IMR-90 (cell line): ENCODE results near the gene KCNJ10. TPM values are rescaled to one million over a fixed set of nuclear protein-coding genes. Genes with fewer than 3 reads are reported as not detected.

Experiments
- ATAC-seq: fragments of 200-7000 bp; cut with Tn5 transposase; 2 replicates; pipeline ENCODE4 v1.9.1; 2020; ENCODE audit warnings: low read depth, mild to moderate bottlenecking, moderate library complexity
- BruUV-seq: library from RNA; stranded (reverse); fragments of 400-500 nt; replicated peaks from 2 replicates; lab custom pipeline; 2021; lab: Mats Ljungman, UMichigan
- CTCF ChIA-PET: fragments of 300-600 bp; formaldehyde crosslinking; extraction: SDS; loops from one replicate; lab custom pipeline; 2021; ENCODE audit warnings: antibody characterized with exemption; lab: Yijun Ruan, JAX
- POLR2A ChIA-PET: fragments of 300-600 bp; sonication (Branson Sonifier 250); formaldehyde crosslinking; loops from one replicate; lab custom pipeline; 2022; ENCODE audit warnings: antibody characterized with exemption; ENCODE audit not compliant: unreplicated experiment; lab: Charles Lee
- DNase-seq: peaks from one replicate; pipeline ENCODE4 v3.0.0; 2013
- H2AFZ ChIP-seq: replicated peaks from 2 replicates; pipeline ENCODE3; 2013; ENCODE audit warnings: low read length, mild to moderate bottlenecking; ENCODE audit not compliant: poor library complexity
- H2AK5ac ChIP-seq: 2 replicates; pipeline ENCODE4 v1.6.1; 2013; ENCODE audit warnings: low read depth, low read length, inconsistent platforms
- H2AK9ac ChIP-seq: replicated peaks from 2 replicates; pipeline ENCODE3; 2013; ENCODE audit warnings: mild to moderate bottlenecking, low read depth, low read length, moderate library complexity; ENCODE audit not compliant: poor library complexity
- H2BK120ac ChIP-seq: 2 replicates; pipeline ENCODE4 v1.6.1; 2013; ENCODE audit warnings: low read depth, low read length, inconsistent platforms
- H2BK15ac ChIP-seq: 3 replicates; pipeline ENCODE4 v1.6.1; 2013; ENCODE audit warnings: low read depth, low read length, inconsistent platforms
- H2BK20ac ChIP-seq: 2 replicates; pipeline ENCODE4 v1.6.1; 2013; ENCODE audit warnings: low read depth, mild to moderate bottlenecking, inconsistent platforms, low read length, moderate library complexity
- H2BK5ac ChIP-seq: 2 replicates; pipeline ENCODE4 v1.6.1; 2013; ENCODE audit warnings: mild to moderate bottlenecking, low read depth, low read length, inconsistent platforms; ENCODE audit not compliant: poor library complexity, severe bottlenecking
- H3K14ac ChIP-seq: replicated peaks from 2 replicates; pipeline ENCODE4 v1.6.1; 2013; ENCODE audit warnings: low read depth, low read length, inconsistent platforms
- H3K18ac ChIP-seq: 2 replicates; pipeline ENCODE4 v1.6.1; 2013; ENCODE audit warnings: low read depth, low read length, control low read depth
- H3K23ac ChIP-seq: 2 replicates; pipeline ENCODE4 v1.6.1; 2013; ENCODE audit warnings: low read depth, low read length, inconsistent platforms
- H3K27ac ChIP-seq: 2 replicates; pipeline ENCODE4 v1.5.1; 2013; ENCODE audit warnings: mild to moderate bottlenecking, control low read depth, low read length; ENCODE audit not compliant: insufficient read depth
- H3K27me3 ChIP-seq: 2 replicates; pipeline ENCODE4 v1.6.1; 2013; ENCODE audit warnings: low read length; ENCODE audit not compliant: control insufficient read depth, insufficient read depth
- H3K36me3 ChIP-seq: 2 replicates; pipeline ENCODE4 v1.6.1; 2013; ENCODE audit warnings: low read length, mixed read lengths; ENCODE audit not compliant: control insufficient read depth, insufficient read depth
- H3K4ac ChIP-seq: 2 replicates; pipeline ENCODE4 v1.6.1; 2013; ENCODE audit warnings: low read depth, low read length, inconsistent platforms
- H3K4me1 ChIP-seq: 2 replicates; pipeline ENCODE4 v1.6.1; 2013; ENCODE audit warnings: low read length, mixed read lengths; ENCODE audit not compliant: control insufficient read depth, insufficient read depth
- H3K4me2 ChIP-seq: 2 replicates; pipeline ENCODE4 v1.6.1; 2013; ENCODE audit warnings: low read depth, mild to moderate bottlenecking, control low read depth, low read length, moderate library complexity
- H3K4me3 ChIP-seq: 2 replicates; pipeline ENCODE4 v1.5.1; 2013; ENCODE audit warnings: low read depth, mild to moderate bottlenecking, control low read depth, low read length, moderate library complexity; ENCODE audit not compliant: insufficient read depth
- H3K56ac ChIP-seq: 2 replicates; pipeline ENCODE4 v1.6.1; 2013; ENCODE audit warnings: low read length, inconsistent platforms; ENCODE audit not compliant: insufficient read depth; ENCODE audit errors: extremely low read depth
- H3K79me1 ChIP-seq, 2 experiments: 2 replicates each; pipeline ENCODE4 v1.6.1; 2013; ENCODE audit warnings: low read length in 2 of 2, inconsistent platforms in 1 of 2, low read depth in 1 of 2
- H3K9ac ChIP-seq: 2 replicates; pipeline ENCODE4 v1.6.1; 2013; ENCODE audit warnings: low read depth, low read length, control low read depth
- H3K9me1 ChIP-seq: 2 replicates; pipeline ENCODE4 v1.6.1; 2013; ENCODE audit warnings: low read length, inconsistent platforms; ENCODE audit not compliant: insufficient read depth
- H3K9me3 ChIP-seq: 2 replicates; pipeline ENCODE4 v1.6.1; 2013; ENCODE audit warnings: low read length; ENCODE audit not compliant: control insufficient read depth, insufficient read depth
- H4K20me1 ChIP-seq: 2 replicates; pipeline ENCODE4 v1.6.1; 2013; ENCODE audit warnings: low read length, inconsistent platforms; ENCODE audit not compliant: insufficient read depth
- H4K5ac ChIP-seq: 2 replicates; pipeline ENCODE4 v1.6.1; 2013; ENCODE audit warnings: mild to moderate bottlenecking, low read depth, low read length, control low read depth
- H4K8ac ChIP-seq, 2 experiments: 2 replicates each; pipeline ENCODE4 v1.6.1; 2013; ENCODE audit warnings: low read depth in 2 of 2, low read length in 2 of 2, control low read depth in 1 of 2, inconsistent platforms in 1 of 2
- H4K91ac ChIP-seq: 2 replicates; pipeline ENCODE4 v1.6.1; 2013; ENCODE audit warnings: low read depth, low read length, inconsistent platforms; ENCODE audit not compliant: insufficient read depth
- BHLHE40 ChIP-seq: fragments of 150-350 bp; IDR thresholded peaks from 2 replicates; pipeline ENCODE4 v1.6.1; 2016; ENCODE audit warnings: mild to moderate bottlenecking, low read depth, low read length
- CEBPB ChIP-seq: IDR thresholded peaks from 2 replicates; pipeline ENCODE4 v1.6.1; 2012; ENCODE audit warnings: low read depth, low read length, improper control_type of control experiment
- CHD1 ChIP-seq: IDR thresholded peaks from 2 replicates; pipeline ENCODE4 v1.6.1; 2012; ENCODE audit warnings: low read depth, low read length, improper control_type of control experiment
- CTCF ChIP-seq: conservative IDR thresholded peaks from 2 replicates; pipeline ENCODE4 v1.5.1; 2012; ENCODE audit warnings: mild to moderate bottlenecking, low read depth, low read length, improper control_type of control experiment
- ELK1 ChIP-seq: fragments of 150-350 bp; IDR thresholded peaks from 2 replicates; pipeline ENCODE4 v1.6.1; 2016; ENCODE audit warnings: low read depth, mild to moderate bottlenecking, low read length, moderate library complexity, borderline replicate concordance
- FOS ChIP-seq: fragments of 150-350 bp; IDR thresholded peaks from 2 replicates; pipeline ENCODE4 v1.6.1; 2016; ENCODE audit warnings: low read depth, low read length
- MAFK ChIP-seq: IDR thresholded peaks from 2 replicates; pipeline ENCODE4 v1.6.1; 2012; ENCODE audit warnings: low read depth, low read length, improper control_type of control experiment
- MAZ ChIP-seq: IDR thresholded peaks from 2 replicates; pipeline ENCODE4 v1.6.1; 2012; ENCODE audit warnings: low read depth, mild to moderate bottlenecking, low read length, improper control_type of control experiment, moderate library complexity, borderline replicate concordance
- MXI1 ChIP-seq: IDR thresholded peaks from 2 replicates; pipeline ENCODE4 v1.6.1; 2012; ENCODE audit warnings: low read depth, mild to moderate bottlenecking, low read length, moderate library complexity, borderline replicate concordance
- NFE2L2 ChIP-seq: fragments of 150-350 bp; IDR thresholded peaks from 2 replicates; pipeline ENCODE4 v1.6.1; 2016; ENCODE audit warnings: low read depth, mild to moderate bottlenecking, low read length
- POLR2A ChIP-seq: IDR thresholded peaks from 2 replicates; pipeline ENCODE4 v1.6.1; 2012; ENCODE audit warnings: mild to moderate bottlenecking, low read depth, low read length
- RAD21 ChIP-seq: IDR thresholded peaks from 2 replicates; pipeline ENCODE4 v1.6.1; 2012; ENCODE audit warnings: low read length, improper control_type of control experiment
- RCOR1 ChIP-seq: IDR thresholded peaks from 2 replicates; pipeline ENCODE4 v1.6.1; 2012; ENCODE audit warnings: mild to moderate bottlenecking, low read length, improper control_type of control experiment; ENCODE audit not compliant: insufficient replicate concordance
- RFX5 ChIP-seq: IDR thresholded peaks from 2 replicates; pipeline ENCODE4 v1.8.0; 2012; ENCODE audit warnings: low read depth, mild to moderate bottlenecking, low read length, moderate library complexity
- SMC3 ChIP-seq: fragments of 150-350 bp; IDR thresholded peaks from 2 replicates; pipeline ENCODE4 v1.6.1; 2016; ENCODE audit warnings: low read depth, mild to moderate bottlenecking, antibody characterized with exemption, low read length, moderate library complexity
- USF2 ChIP-seq: fragments of 150-350 bp; IDR thresholded peaks from 2 replicates; pipeline ENCODE4 v1.6.1; 2017; ENCODE audit warnings: mild to moderate bottlenecking, antibody characterized with exemption, low read length, low read depth
- WGBS, 2 experiments: methylation state at CpG; one replicate each; pipeline versions ENCODE4 v1.1.5 to v1.1.7; 2013; ENCODE audit warnings: missing lambda C conversion rate in 2 of 2; ENCODE audit not compliant: insufficient read length in 1 of 2; ENCODE audit errors: extremely low coverage in 2 of 2; 5-methylcytosine and 5-hydroxymethylcytosine counted together
- dilution Hi-C: fragments of 300-500 bp; cut with HindIII; formaldehyde crosslinking; loops from one replicate; pipeline ENCODE4 v1.14.3; 2018; ENCODE audit warnings: low sequenced_read_pairs; ENCODE audit not compliant: unreplicated experiment
- in situ Hi-C: fragments of 300-500 bp; cut with MboI; formaldehyde crosslinking; loops from 3 replicates; pipeline ENCODE4 v1.14.3; 2019; ENCODE audit warnings: low sequenced_read_pairs, inconsistent platforms, mixed read lengths
- intact Hi-C: fragments of 100-400 bp; cut with micrococcal nuclease; formaldehyde crosslinking; loops from 2 replicates; pipeline ENCODE4 v1.10.0; 2022
- polyA plus RNA-seq, 3 experiments: library from polyadenylated mRNA; depleted of rRNA; stranded (reverse); fragments of >200 nt; gene quantifications; 2 replicates each; pipeline ENCODE4 v1.2.3, GENCODE V29; 2012; ENCODE audit warnings: low replicate concordance in 1 of 3
- total RNA-seq: library from RNA; depleted of rRNA; stranded (reverse); fragments of >200 nt; gene quantifications from 2 replicates; pipeline ENCODE4 v1.2.3, GENCODE V29; 2012

The KCNJ10 gene
- total and polyA plus RNA-seq, 2 of the 4 experiments (the other 2 are of a cell fraction): not detected

GRCh38 chr1:159978107-159978398 lies 91.9 kb downstream of the KCNJ10 start:
- H3K4me2 ChIP-seq: no peak overlapping the region
- H4K20me1 ChIP-seq: no peaks in the 10 kb centered on the region
- H3K4me1 ChIP-seq: peaks cover 8% of the 10 kb centered on the region; the same call in 1 of the 2 replicates
- ATAC-seq: no peak
- no peak for DNase-seq
- H2AFZ ChIP-seq: no peak overlapping the region
- no peak overlapping the region for H4K8ac ChIP-seq
- POLR2A ChIA-PET: no interaction called here
- no peaks in the 10 kb centered on the region for H3K79me1 ChIP-seq
- dilution Hi-C loops: no loop called here
- H3K14ac ChIP-seq: no peak overlapping the region
- WGBS, 2 experiments: no CpG with 5 or more reads among the region's 2 CpGs
- H3K4me3 ChIP-seq: no peak overlapping the region
- no peak overlapping the region for H3K23ac ChIP-seq
- H2BK120ac ChIP-seq: no peak overlapping the region
- CTCF ChIA-PET: no interaction called here
- no peak overlapping the region for H3K56ac ChIP-seq
- no peak overlapping the region for H2BK5ac ChIP-seq
- in situ Hi-C loops: no loop called here
- H3K36me3 ChIP-seq: no peaks in the 10 kb centered on the region; the same call in 1 of the 2 replicates
- no peak for TF ChIP-seq FOS
- TF ChIP-seq NFE2L2: no peak
- TF ChIP-seq CEBPB: no peak
- TF ChIP-seq BHLHE40: no peak
- TF ChIP-seq RAD21: no peak
- no peak for TF ChIP-seq POLR2A
- TF ChIP-seq USF2: no peak
- no peak for TF ChIP-seq MAZ
- TF ChIP-seq RFX5: no peak
- TF ChIP-seq CTCF: no peak
- TF ChIP-seq MAFK: no peak
- TF ChIP-seq RCOR1: no peak
- no peak for TF ChIP-seq ELK1
- TF ChIP-seq MXI1: no peak
- no peak for TF ChIP-seq CHD1
- no peak for TF ChIP-seq SMC3
- no peak overlapping the region for H3K4ac ChIP-seq
- no peak overlapping the region for H4K91ac ChIP-seq
- H2BK20ac ChIP-seq: no peak overlapping the region
- H3K9me3 ChIP-seq: no peaks in the 10 kb centered on the region
- H3K27me3 ChIP-seq: peaks cover 30% of the 10 kb centered on the region
- H3K9me1 ChIP-seq: peaks cover 3% of the 10 kb centered on the region; the same call in 1 of the 2 replicates
- H2AK5ac ChIP-seq: no peak overlapping the region
- intact Hi-C loops: no loop called here
- H3K18ac ChIP-seq: no peak overlapping the region
- BruUV-seq: no TSS peak
- no peak overlapping the region for H2BK15ac ChIP-seq
- H3K27ac ChIP-seq: no peak overlapping the region
- H4K5ac ChIP-seq: no peak overlapping the region
- no peak overlapping the region for H3K9ac ChIP-seq
- H2AK9ac ChIP-seq: no peak overlapping the region
